SW480 (cell line): ENCODE results near the gene GORASP2.

Source experiments
- DNase-seq: peaks from one replicate; pipeline ENCODE4 v3.0.0-alpha.2; 2016; ENCODE audit warnings: low spot score

The GORASP2 gene

DNA sequence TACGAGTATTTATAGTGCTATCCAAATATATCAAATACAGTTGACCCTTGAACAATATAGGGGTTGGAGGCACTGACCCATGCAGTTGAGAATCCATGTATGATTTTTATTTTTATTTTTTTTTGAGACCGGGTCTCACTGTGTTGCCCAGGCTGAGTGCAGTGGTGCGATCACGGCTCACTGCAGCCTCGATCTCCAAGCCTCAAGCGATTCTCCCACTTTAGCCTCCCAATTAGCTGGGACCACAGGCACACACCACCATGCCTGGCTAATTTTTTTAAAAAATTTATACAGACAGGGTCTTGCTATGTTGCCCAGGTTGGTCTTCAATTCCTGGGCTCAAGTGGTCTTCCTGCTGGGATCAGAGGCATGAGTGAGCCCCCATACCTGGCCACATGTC is 70.6 kb downstream of the GORASP2 start:
- no peak for DNase-seq

GRCh38 chr2:171004363-171004762 is 75.3 kb downstream of the GORASP2 start:
- DNase-seq = no peak

DNA sequence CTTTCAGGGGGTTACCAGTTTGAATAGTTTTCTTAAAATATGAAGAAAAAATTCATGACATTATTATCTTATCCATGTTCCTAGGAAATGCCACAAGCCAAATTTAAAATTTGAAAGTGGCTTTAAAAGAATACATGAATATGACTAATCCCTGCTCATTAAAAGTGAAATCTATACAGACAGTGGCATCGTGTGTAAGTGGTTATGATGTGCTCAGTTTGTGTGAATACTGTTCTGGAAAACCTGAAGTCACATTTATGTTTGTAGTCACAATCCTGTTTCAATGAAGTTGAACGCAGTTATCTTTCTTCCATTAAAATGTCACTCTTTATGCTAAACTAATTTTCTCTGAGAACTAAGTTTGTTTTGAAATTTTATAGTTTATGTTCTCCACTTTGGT is 75.8 kb downstream of the GORASP2 start:
- DNase-seq = no peak

- DNase-seq = no peak
Observed at GRCh38 chr2:171008550-171009205, 79.6 kb downstream of the GORASP2 start.

DNA sequence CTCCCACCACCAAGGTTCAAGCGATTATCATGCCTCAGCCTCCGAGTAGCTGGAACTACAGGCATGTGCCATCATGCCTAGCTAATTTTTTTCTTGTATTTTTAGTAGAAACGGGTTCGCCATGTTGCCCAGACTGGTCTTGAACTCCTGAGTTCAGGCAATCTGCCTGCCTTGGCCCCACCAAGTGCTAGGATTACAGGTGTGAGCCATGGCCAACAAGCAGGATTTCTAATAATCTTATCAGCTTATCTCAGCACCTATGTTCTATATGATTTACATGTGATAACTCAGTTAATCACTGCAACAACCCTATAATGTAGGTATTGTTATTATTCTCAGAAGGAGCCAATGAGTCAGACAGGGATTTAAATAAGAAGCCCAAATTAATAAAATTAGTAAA is 80.3 kb downstream of the GORASP2 start:
- no peak for DNase-seq

DNA sequence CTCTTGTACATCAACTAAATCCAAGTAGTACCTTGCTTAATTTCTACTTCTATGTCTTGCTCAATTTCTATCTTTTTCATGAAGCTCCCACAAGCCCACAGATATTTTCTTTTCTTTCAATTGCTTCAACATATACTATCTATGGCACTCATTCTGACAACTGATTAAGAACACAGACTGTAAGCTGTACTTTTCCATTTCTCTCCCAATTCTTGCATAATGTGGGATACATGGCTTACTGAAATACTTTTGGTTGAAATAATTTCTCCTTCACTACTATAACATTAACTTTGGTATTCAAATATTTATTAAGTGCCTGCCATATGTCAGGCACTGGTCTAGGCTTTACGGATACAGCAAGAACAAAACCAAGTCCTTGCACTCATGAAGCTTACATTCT is 84.8 kb downstream of the GORASP2 start:
- DNase-seq = no peak

- DNase-seq = no peak
Observed at GRCh38 chr2:171016125-171016524, 87.1 kb downstream of the GORASP2 start.
